Eye (tissue), 1 donor: ENCODE measurements around the gene POTEB2.
"Not testable (repeated sequence)": the region's sequence is repeated elsewhere in the genome, so short reads cannot be mapped to it uniquely, and the experiment has no call there.

Experiments
- DNase-seq: peaks from one replicate; pipeline ENCODE4 v3.0.0-alpha.2; 2015

The POTEB2 gene

DNA sequence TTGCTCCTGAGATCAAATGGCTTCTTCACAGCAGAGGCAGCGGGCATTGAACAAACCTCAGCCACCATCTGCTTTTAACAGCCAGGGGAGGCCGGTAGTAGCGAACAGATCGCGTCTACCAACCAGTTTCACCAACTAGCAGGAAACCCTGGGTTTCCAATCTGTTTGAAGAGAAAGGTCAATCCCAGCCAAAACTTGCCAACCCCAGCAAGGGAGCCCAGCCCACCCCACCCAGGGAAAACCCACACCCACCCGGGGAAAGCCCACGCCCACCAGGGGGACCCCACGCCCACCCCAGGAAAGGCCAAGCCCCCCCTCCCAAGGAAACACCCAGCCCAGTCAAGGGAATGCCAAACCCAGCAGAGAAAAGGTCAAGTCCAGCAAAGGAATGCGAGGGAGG lies at the start of gene POTEB2:
TSS of gene POTEB2 (minus strand) at position 101 of the 400 bp plus-strand sequence. CDS start at position 68, 33 bp downstream.
- not testable (repeated sequence) for DNase-seq

- not testable (repeated sequence) for DNase-seq
Measured at GRCh38 chr15:20879916-20880315, 13.8 kb upstream of the POTEB2 start.

- DNase-seq: not testable (repeated sequence)
Measured at GRCh38 chr15:20878464-20878863, 12.3 kb upstream of the POTEB2 start.

- DNase-seq: not testable (repeated sequence)
Measured at GRCh38 chr15:20877819-20878218, 11.7 kb upstream of the POTEB2 start.
